Duodenal mucosa (tissue), 2 donors: Measurements from ENCODE around the gene GCG.

Source experiments
- H3K27ac ChIP-seq: one replicate; pipeline ENCODE4 v1.7.0; 2013; ENCODE audit warnings: low read depth, low read length
- H3K27me3 ChIP-seq, 2 donors: one replicate each; pipeline ENCODE4 v1.7.0; 2013; ENCODE audit warnings: low read length in 2 of 2, control low read depth in 1 of 2; ENCODE audit not compliant: insufficient read depth in 2 of 2, control insufficient read depth in 1 of 2
- H3K36me3 ChIP-seq, 2 donors: one replicate each; pipeline ENCODE4 v1.7.0; 2013; ENCODE audit warnings: low read length in 2 of 2, control low read depth in 1 of 2; ENCODE audit not compliant: insufficient read depth in 2 of 2, control insufficient read depth in 1 of 2
- H3K4me1 ChIP-seq, 2 donors: one replicate each; pipeline ENCODE4 v1.7.0; 2013; ENCODE audit warnings: low read length in 2 of 2, control low read depth in 1 of 2; ENCODE audit not compliant: insufficient read depth in 2 of 2, control insufficient read depth in 1 of 2
- H3K4me3 ChIP-seq, 2 donors: one replicate each; pipeline ENCODE4 v1.7.0; 2013; ENCODE audit warnings: low read length in 2 of 2, low read depth in 1 of 2
- H3K9ac ChIP-seq, 2 donors: one replicate each; pipeline ENCODE4 v1.7.0; 2013; ENCODE audit warnings: low read length in 2 of 2, low read depth in 1 of 2
- H3K9me3 ChIP-seq, 2 donors: one replicate each; pipeline ENCODE4 v1.7.0; 2013; ENCODE audit warnings: low read length in 2 of 2, control low read depth in 1 of 2; ENCODE audit not compliant: control insufficient read depth in 1 of 2

Gene GCG

GRCh38 chr2:162153608-162154224, 1.7 kb upstream of the GCG start:
- Histone ChIP-seq H3K4me1 (peaks cover 0 to 3% of the 10 kb centered on the region in 2 donors), H3K4me3 (peak overlapping the region in 1 of 2 donors; percentile 19), H3K36me3 (no peaks in the 10 kb centered on the region), H3K27ac (no peak overlapping the region), H3K9ac (no peak overlapping the region), H3K9me3 (no peaks in the 10 kb centered on the region), H3K27me3 (no peaks in the 10 kb centered on the region)

- peaks cover 0 to 3% of the 10 kb centered on the region in 2 donors for H3K4me1 ChIP-seq
Measured at GRCh38 chr2:162149940-162150339, 2.1 kb downstream of the GCG start.

GRCh38 chr2:162149466-162149865, 2.6 kb downstream of the GCG start:
- Histone ChIP-seq H3K9ac (no peak overlapping the region), H3K9me3 (no peaks in the 10 kb centered on the region), H3K27ac (no peak overlapping the region), H3K36me3 (no peaks in the 10 kb centered on the region), H3K27me3 (peaks cover 4 to 9% of the 10 kb centered on the region in 2 donors), H3K4me3 (no peak overlapping the region), H3K4me1 (peaks cover 0 to 3% of the 10 kb centered on the region in 2 donors)

More at GRCh38 chr2:162149940-162150339, 2.1 kb downstream of the GCG start:
- Histone ChIP-seq H3K4me3 (no peak overlapping the region), H3K9ac (no peak overlapping the region), H3K36me3 (no peaks in the 10 kb centered on the region), H3K9me3 (no peaks in the 10 kb centered on the region), H3K27ac (no peak overlapping the region), H3K27me3 (peaks cover 4 to 9% of the 10 kb centered on the region in 2 donors)

- Histone ChIP-seq H3K4me1 (peaks cover 0 to 3% of the 10 kb centered on the region in 2 donors), H3K27ac (no peak overlapping the region), H3K27me3 (peaks cover 4 to 9% of the 10 kb centered on the region in 2 donors), H3K9ac (no peak overlapping the region), H3K36me3 (no peaks in the 10 kb centered on the region), H3K9me3 (no peaks in the 10 kb centered on the region), H3K4me3 (no peak overlapping the region)
Measured at GRCh38 chr2:162148956-162149355, 3.1 kb downstream of the GCG start.

- H3K9ac ChIP-seq = no peak overlapping the region
- H3K27ac ChIP-seq = no peak overlapping the region
- H3K9me3 ChIP-seq = no peaks in the 10 kb centered on the region
- no peaks in the 10 kb centered on the region for H3K4me1 ChIP-seq
- no peak overlapping the region for H3K4me3 ChIP-seq
- H3K27me3 ChIP-seq = peaks cover 4 to 9% of the 10 kb centered on the region in 2 donors
- no peaks in the 10 kb centered on the region for H3K36me3 ChIP-seq
Measured at GRCh38 chr2:162143969-162144368, 8.1 kb downstream of the GCG start.

- Histone ChIP-seq H3K4me3 (no peak overlapping the region), H3K36me3 (no peaks in the 10 kb centered on the region), H3K9me3 (no peaks in the 10 kb centered on the region), H3K27ac (no peak overlapping the region), H3K9ac (no peak overlapping the region), H3K4me1 (no peaks in the 10 kb centered on the region), H3K27me3 (no peaks in the 10 kb centered on the region)
Measured at GRCh38 chr2:162138310-162138709, 13.7 kb downstream of the GCG start.

- no peak overlapping the region for H3K4me3 ChIP-seq
- H3K4me1 ChIP-seq = no peaks in the 10 kb centered on the region
- no peaks in the 10 kb centered on the region for H3K27me3 ChIP-seq
- H3K27ac ChIP-seq = no peak overlapping the region
- no peaks in the 10 kb centered on the region for H3K36me3 ChIP-seq
- no peak overlapping the region for H3K9ac ChIP-seq
- H3K9me3 ChIP-seq = no peaks in the 10 kb centered on the region
Measured at GRCh38 chr2:162127422-162127821, 24.6 kb downstream of the GCG start.

GRCh38 chr2:162126527-162126926, 25.5 kb downstream of the GCG start:
- Histone ChIP-seq H3K9ac (no peak overlapping the region), H3K27ac (no peak overlapping the region), H3K4me1 (no peaks in the 10 kb centered on the region), H3K9me3 (no peaks in the 10 kb centered on the region), H3K4me3 (no peak overlapping the region), H3K27me3 (no peaks in the 10 kb centered on the region), H3K36me3 (no peaks in the 10 kb centered on the region)

GRCh38 chr2:162126111-162126519, 25.9 kb downstream of the GCG start:
- Histone ChIP-seq H3K27ac (no peak overlapping the region), H3K9me3 (no peaks in the 10 kb centered on the region), H3K4me3 (no peak overlapping the region), H3K9ac (no peak overlapping the region), H3K27me3 (no peaks in the 10 kb centered on the region), H3K4me1 (no peaks in the 10 kb centered on the region), H3K36me3 (no peaks in the 10 kb centered on the region)

- Histone ChIP-seq H3K4me3 (no peak overlapping the region), H3K4me1 (no peaks in the 10 kb centered on the region), H3K27me3 (no peaks in the 10 kb centered on the region), H3K36me3 (no peaks in the 10 kb centered on the region), H3K9me3 (no peaks in the 10 kb centered on the region), H3K27ac (no peak overlapping the region), H3K9ac (no peak overlapping the region)
Measured at GRCh38 chr2:162125138-162125537, 26.9 kb downstream of the GCG start.
